IMR-90 (cell line): Measurements from ENCODE around the gene TFB2M. TPM values are rescaled to one million over a fixed set of nuclear protein-coding genes. Genes with fewer than 3 reads are reported as not detected.

Experiments used
- ATAC-seq: fragments of 200-7000 bp; cut with Tn5 transposase; 2 replicates; pipeline ENCODE4 v1.9.1; 2020; ENCODE audit warnings: low read depth, mild to moderate bottlenecking, moderate library complexity
- BruUV-seq: library from RNA; stranded (reverse); fragments of 400-500 nt; replicated peaks from 2 replicates; lab custom pipeline; 2021; lab: Mats Ljungman, UMichigan
- CTCF ChIA-PET: fragments of 300-600 bp; formaldehyde crosslinking; extraction: SDS; loops from one replicate; lab custom pipeline; 2021; ENCODE audit warnings: antibody characterized with exemption; lab: Yijun Ruan, JAX
- POLR2A ChIA-PET: fragments of 300-600 bp; sonication (Branson Sonifier 250); formaldehyde crosslinking; loops from one replicate; lab custom pipeline; 2022; ENCODE audit warnings: antibody characterized with exemption; ENCODE audit not compliant: unreplicated experiment; lab: Charles Lee
- DNase-seq: peaks from one replicate; pipeline ENCODE4 v3.0.0; 2013
- H2AFZ ChIP-seq: replicated peaks from 2 replicates; pipeline ENCODE3; 2013; ENCODE audit warnings: low read length, mild to moderate bottlenecking; ENCODE audit not compliant: poor library complexity
- H2AK5ac ChIP-seq: 2 replicates; pipeline ENCODE4 v1.6.1; 2013; ENCODE audit warnings: low read depth, low read length, inconsistent platforms
- H2AK9ac ChIP-seq: replicated peaks from 2 replicates; pipeline ENCODE3; 2013; ENCODE audit warnings: mild to moderate bottlenecking, low read depth, low read length, moderate library complexity; ENCODE audit not compliant: poor library complexity
- H2BK120ac ChIP-seq: 2 replicates; pipeline ENCODE4 v1.6.1; 2013; ENCODE audit warnings: low read depth, low read length, inconsistent platforms
- H2BK15ac ChIP-seq: 3 replicates; pipeline ENCODE4 v1.6.1; 2013; ENCODE audit warnings: low read depth, low read length, inconsistent platforms
- H2BK20ac ChIP-seq: 2 replicates; pipeline ENCODE4 v1.6.1; 2013; ENCODE audit warnings: low read depth, mild to moderate bottlenecking, inconsistent platforms, low read length, moderate library complexity
- H2BK5ac ChIP-seq: 2 replicates; pipeline ENCODE4 v1.6.1; 2013; ENCODE audit warnings: mild to moderate bottlenecking, low read depth, low read length, inconsistent platforms; ENCODE audit not compliant: poor library complexity, severe bottlenecking
- H3K14ac ChIP-seq: replicated peaks from 2 replicates; pipeline ENCODE4 v1.6.1; 2013; ENCODE audit warnings: low read depth, low read length, inconsistent platforms
- H3K18ac ChIP-seq: 2 replicates; pipeline ENCODE4 v1.6.1; 2013; ENCODE audit warnings: low read depth, low read length, control low read depth
- H3K23ac ChIP-seq: 2 replicates; pipeline ENCODE4 v1.6.1; 2013; ENCODE audit warnings: low read depth, low read length, inconsistent platforms
- H3K27ac ChIP-seq: 2 replicates; pipeline ENCODE4 v1.5.1; 2013; ENCODE audit warnings: mild to moderate bottlenecking, control low read depth, low read length; ENCODE audit not compliant: insufficient read depth
- H3K27me3 ChIP-seq: 2 replicates; pipeline ENCODE4 v1.6.1; 2013; ENCODE audit warnings: low read length; ENCODE audit not compliant: control insufficient read depth, insufficient read depth
- H3K36me3 ChIP-seq: 2 replicates; pipeline ENCODE4 v1.6.1; 2013; ENCODE audit warnings: low read length, mixed read lengths; ENCODE audit not compliant: control insufficient read depth, insufficient read depth
- H3K4ac ChIP-seq: 2 replicates; pipeline ENCODE4 v1.6.1; 2013; ENCODE audit warnings: low read depth, low read length, inconsistent platforms
- H3K4me1 ChIP-seq: 2 replicates; pipeline ENCODE4 v1.6.1; 2013; ENCODE audit warnings: low read length, mixed read lengths; ENCODE audit not compliant: control insufficient read depth, insufficient read depth
- H3K4me2 ChIP-seq: 2 replicates; pipeline ENCODE4 v1.6.1; 2013; ENCODE audit warnings: low read depth, mild to moderate bottlenecking, control low read depth, low read length, moderate library complexity
- H3K4me3 ChIP-seq: 2 replicates; pipeline ENCODE4 v1.5.1; 2013; ENCODE audit warnings: low read depth, mild to moderate bottlenecking, control low read depth, low read length, moderate library complexity; ENCODE audit not compliant: insufficient read depth
- H3K56ac ChIP-seq: 2 replicates; pipeline ENCODE4 v1.6.1; 2013; ENCODE audit warnings: low read length, inconsistent platforms; ENCODE audit not compliant: insufficient read depth; ENCODE audit errors: extremely low read depth
- H3K79me1 ChIP-seq, 2 experiments: 2 replicates each; pipeline ENCODE4 v1.6.1; 2013; ENCODE audit warnings: low read length in 2 of 2, inconsistent platforms in 1 of 2, low read depth in 1 of 2
- H3K9ac ChIP-seq: 2 replicates; pipeline ENCODE4 v1.6.1; 2013; ENCODE audit warnings: low read depth, low read length, control low read depth
- H3K9me1 ChIP-seq: 2 replicates; pipeline ENCODE4 v1.6.1; 2013; ENCODE audit warnings: low read length, inconsistent platforms; ENCODE audit not compliant: insufficient read depth
- H3K9me3 ChIP-seq: 2 replicates; pipeline ENCODE4 v1.6.1; 2013; ENCODE audit warnings: low read length; ENCODE audit not compliant: control insufficient read depth, insufficient read depth
- H4K20me1 ChIP-seq: 2 replicates; pipeline ENCODE4 v1.6.1; 2013; ENCODE audit warnings: low read length, inconsistent platforms; ENCODE audit not compliant: insufficient read depth
- H4K5ac ChIP-seq: 2 replicates; pipeline ENCODE4 v1.6.1; 2013; ENCODE audit warnings: mild to moderate bottlenecking, low read depth, low read length, control low read depth
- H4K8ac ChIP-seq, 2 experiments: 2 replicates each; pipeline ENCODE4 v1.6.1; 2013; ENCODE audit warnings: low read depth in 2 of 2, low read length in 2 of 2, control low read depth in 1 of 2, inconsistent platforms in 1 of 2
- H4K91ac ChIP-seq: 2 replicates; pipeline ENCODE4 v1.6.1; 2013; ENCODE audit warnings: low read depth, low read length, inconsistent platforms; ENCODE audit not compliant: insufficient read depth
- BHLHE40 ChIP-seq: fragments of 150-350 bp; IDR thresholded peaks from 2 replicates; pipeline ENCODE4 v1.6.1; 2016; ENCODE audit warnings: mild to moderate bottlenecking, low read depth, low read length
- CEBPB ChIP-seq: IDR thresholded peaks from 2 replicates; pipeline ENCODE4 v1.6.1; 2012; ENCODE audit warnings: low read depth, low read length, improper control_type of control experiment
- CHD1 ChIP-seq: IDR thresholded peaks from 2 replicates; pipeline ENCODE4 v1.6.1; 2012; ENCODE audit warnings: low read depth, low read length, improper control_type of control experiment
- ELK1 ChIP-seq: fragments of 150-350 bp; IDR thresholded peaks from 2 replicates; pipeline ENCODE4 v1.6.1; 2016; ENCODE audit warnings: low read depth, mild to moderate bottlenecking, low read length, moderate library complexity, borderline replicate concordance
- FOS ChIP-seq: fragments of 150-350 bp; IDR thresholded peaks from 2 replicates; pipeline ENCODE4 v1.6.1; 2016; ENCODE audit warnings: low read depth, low read length
- MAFK ChIP-seq: IDR thresholded peaks from 2 replicates; pipeline ENCODE4 v1.6.1; 2012; ENCODE audit warnings: low read depth, low read length, improper control_type of control experiment
- MAZ ChIP-seq: IDR thresholded peaks from 2 replicates; pipeline ENCODE4 v1.6.1; 2012; ENCODE audit warnings: low read depth, mild to moderate bottlenecking, low read length, improper control_type of control experiment, moderate library complexity, borderline replicate concordance
- MXI1 ChIP-seq: IDR thresholded peaks from 2 replicates; pipeline ENCODE4 v1.6.1; 2012; ENCODE audit warnings: low read depth, mild to moderate bottlenecking, low read length, moderate library complexity, borderline replicate concordance
- NFE2L2 ChIP-seq: fragments of 150-350 bp; IDR thresholded peaks from 2 replicates; pipeline ENCODE4 v1.6.1; 2016; ENCODE audit warnings: low read depth, mild to moderate bottlenecking, low read length
- POLR2A ChIP-seq: IDR thresholded peaks from 2 replicates; pipeline ENCODE4 v1.6.1; 2012; ENCODE audit warnings: mild to moderate bottlenecking, low read depth, low read length
- RCOR1 ChIP-seq: IDR thresholded peaks from 2 replicates; pipeline ENCODE4 v1.6.1; 2012; ENCODE audit warnings: mild to moderate bottlenecking, low read length, improper control_type of control experiment; ENCODE audit not compliant: insufficient replicate concordance
- RFX5 ChIP-seq: IDR thresholded peaks from 2 replicates; pipeline ENCODE4 v1.8.0; 2012; ENCODE audit warnings: low read depth, mild to moderate bottlenecking, low read length, moderate library complexity
- SMC3 ChIP-seq: fragments of 150-350 bp; IDR thresholded peaks from 2 replicates; pipeline ENCODE4 v1.6.1; 2016; ENCODE audit warnings: low read depth, mild to moderate bottlenecking, antibody characterized with exemption, low read length, moderate library complexity
- WGBS, 2 experiments: methylation state at CpG; one replicate each; pipeline versions ENCODE4 v1.1.5 to v1.1.7; 2013; ENCODE audit warnings: missing lambda C conversion rate in 2 of 2; ENCODE audit not compliant: insufficient read length in 1 of 2; ENCODE audit errors: extremely low coverage in 2 of 2; 5-methylcytosine and 5-hydroxymethylcytosine counted together
- dilution Hi-C: fragments of 300-500 bp; cut with HindIII; formaldehyde crosslinking; loops from one replicate; pipeline ENCODE4 v1.14.3; 2018; ENCODE audit warnings: low sequenced_read_pairs; ENCODE audit not compliant: unreplicated experiment
- in situ Hi-C: fragments of 300-500 bp; cut with MboI; formaldehyde crosslinking; loops from 3 replicates; pipeline ENCODE4 v1.14.3; 2019; ENCODE audit warnings: low sequenced_read_pairs, inconsistent platforms, mixed read lengths
- intact Hi-C: fragments of 100-400 bp; cut with micrococcal nuclease; formaldehyde crosslinking; loops from 2 replicates; pipeline ENCODE4 v1.10.0; 2022
- polyA plus RNA-seq, 3 experiments: library from polyadenylated mRNA; depleted of rRNA; stranded (reverse); fragments of >200 nt; gene quantifications; 2 replicates each; pipeline ENCODE4 v1.2.3, GENCODE V29; 2012; ENCODE audit warnings: low replicate concordance in 1 of 3
- total RNA-seq: library from RNA; depleted of rRNA; stranded (reverse); fragments of >200 nt; gene quantifications from 2 replicates; pipeline ENCODE4 v1.2.3, GENCODE V29; 2012
- TF ChIP-seq, protein P1 (sequence below): conservative IDR thresholded peaks from 2 replicates; pipeline ENCODE4 v1.5.1; 2012; ENCODE audit warnings: mild to moderate bottlenecking, low read depth, low read length, improper control_type of control experiment

TFB2M gene
- total and polyA plus RNA-seq, 2 of the 4 experiments (the other 2 are of a cell fraction): 13.3 to 15.7 TPM

GRCh38 chr1:246597340-246597739 is 31.3 kb upstream of the TFB2M start (continued):
- no peak for TF ChIP-seq MAZ

GRCh38 chr1:246595146-246595545 is 29.1 kb upstream of the TFB2M start:
- no peaks in the 10 kb centered on the region for H3K9me3 ChIP-seq
- H2BK20ac ChIP-seq: peak overlapping the region; percentile 80
- H3K4me1 ChIP-seq: peaks cover 16% of the 10 kb centered on the region
- H2BK5ac ChIP-seq: peak overlapping the region; percentile 60
- DNase-seq (no peak), ATAC-seq (no peak)
- H3K27me3 ChIP-seq: no peaks in the 10 kb centered on the region
- peaks cover 22% of the 10 kb centered on the region for H3K9me1 ChIP-seq
- H3K27ac ChIP-seq: no peak overlapping the region
- peak overlapping the region; percentile 62; the same call in 1 of the 2 replicates for H3K23ac ChIP-seq
- H2BK120ac ChIP-seq: peak overlapping the region; percentile 81
- H4K20me1 ChIP-seq: no peaks in the 10 kb centered on the region
- peak overlapping the region; percentile 75; the same call in 1 of the 2 replicates for H2AK5ac ChIP-seq
- ChIA-PET POLR2A (interaction anchor here (0.6 kb wide), 2 partner anchors 16 to 26 kb away, joined by 3 to 4 read pairs; no protein-coding TSS in a partner anchor), CTCF (interaction anchor here (0.5 to 0.9 kb wide), 4 partner anchors 10 to 1596 kb away, joined by 3 to 5 read pairs (median 3); no protein-coding TSS in a partner anchor)
- intact Hi-C loops: loop anchor here (5.0 kb wide), 1 partner anchor 37 kb away; no protein-coding TSS in a partner anchor
- dilution Hi-C loops: no loop called here
- no peak overlapping the region for H2AK9ac ChIP-seq
- H3K4me3 ChIP-seq: no peak overlapping the region
- no TSS peak for BruUV-seq
- no peak overlapping the region for H3K4me2 ChIP-seq
- H4K91ac ChIP-seq: peak overlapping the region; percentile 64
- peaks cover 22 to 77% of the 10 kb centered on the region in 2 experiments for H3K79me1 ChIP-seq
- peak overlapping the region; percentile 64 for H4K5ac ChIP-seq
- H3K9ac ChIP-seq: no peak overlapping the region
- H3K14ac ChIP-seq: 0 out of 2 replicates have a peak overlapping the region, but pooled peaks have one; percentile 49
- no peak overlapping the region for H3K56ac ChIP-seq
- WGBS, 2 experiments: 73% methylated on average over 2 of the region's 3 CpGs; no CpG with 5 or more reads in 1 of the 2 experiments
- in situ Hi-C loops: no loop called here
- peak overlapping the region; percentile 32; the same call in 1 of the 3 replicates for H2BK15ac ChIP-seq
- no peak overlapping the region for H2AFZ ChIP-seq
- H3K18ac ChIP-seq: peak overlapping the region; percentile 74; the same call in 1 of the 2 replicates
- H4K8ac ChIP-seq: peak overlapping the region in 1 of 2 experiments; percentile 58; a peak in 1 of 4 replicates
- H3K36me3 ChIP-seq: peaks cover 7% of the 10 kb centered on the region
- H3K4ac ChIP-seq: peak overlapping the region; percentile 76
- no peak for TF ChIP-seq FOS
- no peak for TF ChIP-seq CEBPB
- TF ChIP-seq MAZ: no peak
- no peak for TF ChIP-seq RFX5
- TF ChIP-seq SMC3: no peak
- TF ChIP-seq CHD1: no peak
- TF ChIP-seq MAFK: no peak
- TF ChIP-seq RCOR1: no peak
- TF ChIP-seq, protein P1, sequence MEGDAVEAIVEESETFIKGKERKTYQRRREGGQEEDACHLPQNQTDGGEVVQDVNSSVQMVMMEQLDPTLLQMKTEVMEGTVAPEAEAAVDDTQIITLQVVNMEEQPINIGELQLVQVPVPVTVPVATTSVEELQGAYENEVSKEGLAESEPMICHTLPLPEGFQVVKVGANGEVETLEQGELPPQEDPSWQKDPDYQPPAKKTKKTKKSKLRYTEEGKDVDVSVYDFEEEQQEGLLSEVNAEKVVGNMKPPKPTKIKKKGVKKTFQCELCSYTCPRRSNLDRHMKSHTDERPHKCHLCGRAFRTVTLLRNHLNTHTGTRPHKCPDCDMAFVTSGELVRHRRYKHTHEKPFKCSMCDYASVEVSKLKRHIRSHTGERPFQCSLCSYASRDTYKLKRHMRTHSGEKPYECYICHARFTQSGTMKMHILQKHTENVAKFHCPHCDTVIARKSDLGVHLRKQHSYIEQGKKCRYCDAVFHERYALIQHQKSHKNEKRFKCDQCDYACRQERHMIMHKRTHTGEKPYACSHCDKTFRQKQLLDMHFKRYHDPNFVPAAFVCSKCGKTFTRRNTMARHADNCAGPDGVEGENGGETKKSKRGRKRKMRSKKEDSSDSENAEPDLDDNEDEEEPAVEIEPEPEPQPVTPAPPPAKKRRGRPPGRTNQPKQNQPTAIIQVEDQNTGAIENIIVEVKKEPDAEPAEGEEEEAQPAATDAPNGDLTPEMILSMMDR: no peak
- no peak for TF ChIP-seq ELK1
- TF ChIP-seq BHLHE40: no peak
- no peak for TF ChIP-seq MXI1
- TF ChIP-seq POLR2A: no peak
- no peak for TF ChIP-seq NFE2L2
